HepG2 (cell line): ENCODE data around the gene HNRNPA0. TPM values are rescaled to one million over a fixed set of nuclear protein-coding genes. Genes with fewer than 3 reads are reported as not detected.
A peak's percentile ranks its signal among the peaks of the same experiment; 100 is the strongest.
"Not testable (repeated sequence)": the region's sequence is repeated elsewhere in the genome, so short reads cannot be mapped to it uniquely, and the experiment has no call there.

ENCODE experiments used
- ATAC-seq: fragments of 200-7000 bp; cut with Tn5 transposase; 3 replicates; pipeline ENCODE4 v1.9.1; 2020; ENCODE audit warnings: mild to moderate bottlenecking, moderate library complexity
- BruUV-seq: library from RNA; stranded (reverse); fragments of 400-500 nt; replicated peaks from 2 replicates; lab custom pipeline; 2021; lab: Mats Ljungman, UMichigan
- CTCF ChIA-PET: fragments of 300-600 bp; formaldehyde crosslinking; extraction: SDS; loops from one replicate; lab custom pipeline; 2021; ENCODE audit warnings: low total read pairs, inconsistent platforms, low intra/inter-chr PET ratio; lab: Yijun Ruan, JAX
- POLR2A ChIA-PET: fragments of 350-600 bp; sonication (Branson Sonifier 250); formaldehyde crosslinking; loops from one replicate; lab custom pipeline; 2020; ENCODE audit warnings: antibody characterized with exemption, inconsistent platforms; lab: Yijun Ruan, JAX
- DNase-seq: peaks from one replicate; pipeline ENCODE4 v3.0.0-alpha.2; 2015; ENCODE audit warnings: low spot score
- FAIRE-seq: peaks from 3 replicates; lab custom pipeline; 2011; peaks lifted over from hg19 to GRCh38; lab: Jason Lieb, UNC
- H2AFZ ChIP-seq: one replicate; pipeline ENCODE4 v1.6.1; 2011; ENCODE audit warnings: low read length, inconsistent platforms
- H3K27ac ChIP-seq: fragments of 300-600 bp; 3 replicates; pipeline ENCODE4 v1.8.0; 2011; ENCODE audit warnings: mixed run types, mild to moderate bottlenecking, mixed read lengths, low read length, inconsistent platforms; ENCODE audit not compliant: insufficient read depth; ENCODE audit errors: extremely low read length
- H3K27me3 ChIP-seq, 2 experiments: fragments of 200-600 bp in 1 of 2; 2 replicates in 1 of 2; 3 replicates in 1 of 2; pipeline versions ENCODE4 v1.6.0 to v1.8.0; 2011; ENCODE audit warnings: low read length in 2 of 2, mild to moderate bottlenecking in 2 of 2, moderate library complexity in 2 of 2, inconsistent platforms in 1 of 2; ENCODE audit not compliant: insufficient read depth in 2 of 2, control insufficient read depth in 1 of 2
- H3K36me3 ChIP-seq, 2 experiments: fragments of 200-600 bp in 1 of 2; replicated peaks in 1 of 2; 2 replicates in 1 of 2; 3 replicates in 1 of 2; pipeline versions ENCODE4 v1.5.1 to v1.8.0; 2011; ENCODE audit warnings: low read length in 2 of 2, inconsistent platforms in 1 of 2; ENCODE audit not compliant: insufficient read depth in 2 of 2, control insufficient read depth in 1 of 2
- H3K4me1 ChIP-seq: 2 replicates; pipeline ENCODE4 v1.5.1; 2012; ENCODE audit warnings: low read length, inconsistent platforms; ENCODE audit not compliant: insufficient read depth
- H3K4me2 ChIP-seq: 2 replicates; pipeline ENCODE4 v1.6.0; 2011; ENCODE audit warnings: low read depth, low read length, inconsistent platforms
- H3K4me3 ChIP-seq, 3 experiments: fragments of 200-600 bp in 1 of 3; sonication (generic), shearing (Covaris generic) in 1 of 3; replicated peaks in 1 of 3; 2 replicates each; pipeline ENCODE4 v1.5.1; 2011 to 2016; ENCODE audit warnings: low read length in 3 of 3, inconsistent platforms in 2 of 3, low read depth in 2 of 3, mild to moderate bottlenecking in 2 of 3, control low read depth in 1 of 3, mixed read lengths in 1 of 3; ENCODE audit not compliant: insufficient read depth in 1 of 3
- H3K79me2 ChIP-seq: one replicate; pipeline ENCODE4 v1.6.1; 2011; ENCODE audit warnings: low read length, inconsistent platforms; ENCODE audit not compliant: insufficient read depth
- H3K9ac ChIP-seq: 2 replicates; pipeline ENCODE4 v1.6.0; 2011; ENCODE audit warnings: mild to moderate bottlenecking, low read depth, low read length, inconsistent platforms; ENCODE audit not compliant: insufficient read depth
- H3K9me3 ChIP-seq: 2 replicates; pipeline ENCODE4 v1.5.1; 2012; ENCODE audit warnings: mild to moderate bottlenecking, low read length
- H4K20me1 ChIP-seq: 2 replicates; pipeline ENCODE4 v1.6.0; 2011; ENCODE audit warnings: inconsistent platforms, mild to moderate bottlenecking, low read length, moderate library complexity; ENCODE audit not compliant: insufficient read depth
- BRF2 ChIP-seq: sonication (generic); formaldehyde crosslinking; IDR thresholded peaks from 2 replicates; pipeline ENCODE4 v1.8.1; 2022; ENCODE audit warnings: mild to moderate bottlenecking, missing genetic modification reagents
- CHCHD3 ChIP-seq: sonication (generic); formaldehyde crosslinking; IDR thresholded peaks from 2 replicates; pipeline ENCODE4 v1.8.0; 2022; ENCODE audit warnings: mild to moderate bottlenecking, missing genetic modification reagents, moderate library complexity
- CTCF ChIP-seq: sonication (generic); formaldehyde crosslinking; IDR thresholded peaks from 2 replicates; pipeline ENCODE4 v1.5.0; 2020; ENCODE audit warnings: mild to moderate bottlenecking, missing genetic modification reagents, moderate library complexity
- MAF1 ChIP-seq: sonication (generic); formaldehyde crosslinking; IDR thresholded peaks from 2 replicates; pipeline ENCODE4 v1.5.0; 2020; ENCODE audit warnings: missing genetic modification reagents, borderline replicate concordance
- SALL2 ChIP-seq: sonication (generic); formaldehyde crosslinking; IDR thresholded peaks from 2 replicates; pipeline ENCODE4 v1.8.1; 2023; ENCODE audit warnings: mild to moderate bottlenecking, missing genetic modification reagents, inconsistent platforms
- STAG1 ChIP-seq: sonication (generic); formaldehyde crosslinking; IDR thresholded peaks from 2 replicates; pipeline ENCODE4 v1.4.0; 2020; ENCODE audit warnings: missing genetic modification reagents
- ZBTB1 ChIP-seq: sonication (generic); formaldehyde crosslinking; IDR thresholded peaks from 2 replicates; pipeline ENCODE4 v1.4.0; 2020; ENCODE audit warnings: missing genetic modification reagents, borderline replicate concordance
- ZFP36L2 ChIP-seq: sonication (generic); formaldehyde crosslinking; IDR thresholded peaks from 2 replicates; pipeline ENCODE4 v1.4.0; 2020; ENCODE audit warnings: missing genetic modification reagents
- ZNF160 ChIP-seq: sonication (generic); formaldehyde crosslinking; IDR thresholded peaks from 2 replicates; pipeline ENCODE4 v1.8.0; 2022; ENCODE audit warnings: mild to moderate bottlenecking, inconsistent platforms, missing genetic modification reagents
- WGBS: methylation state at CpG from one replicate; pipeline ENCODE4 v1.1.6; 2017; ENCODE audit warnings: low lambda C conversion rate; 5-methylcytosine and 5-hydroxymethylcytosine counted together
- in situ Hi-C: cut with HindIII; loops from 2 replicates; pipeline ENCODE4 v1.10.0; 2017; ENCODE audit warnings: low pct_unique_long_range_greater_than_20kb; ENCODE audit not compliant: extremely low pct_ligation_motif_present
- intact Hi-C: fragments of 100-400 bp; cut with micrococcal nuclease; formaldehyde crosslinking; loops from one replicate; pipeline ENCODE4 v1.10.0; 2022; ENCODE audit not compliant: unreplicated experiment
- polyA plus RNA-seq, 8 experiments: library from polyadenylated mRNA; depleted of rRNA in 3 of 8; stranded (reverse) in 7 of 8; unstranded in 1 of 8; fragments of >200 nt; fragmentation: Illumina TruSeq in 4 of 8; extraction: Trizol in 4 of 8; gene quantifications; 2 replicates each; pipeline versions ENCODE4 v1.2.1 to v1.2.3, GENCODE V29; 2011 to 2016; ENCODE audit warnings: low read depth in 4 of 8, missing spikeins in 1 of 8, mixed read lengths in 1 of 8; ENCODE audit not compliant: insufficient read depth in 1 of 8
- total RNA-seq, 5 experiments: library from RNA; depleted of rRNA; stranded (reverse); fragments of >200 nt; fragmentation: Illumina TruSeq; extraction: Trizol; gene quantifications; 2 replicates each; pipeline ENCODE4 v1.2.3, GENCODE V29; 2016; ENCODE audit warnings: low read depth in 1 of 5

HNRNPA0 gene
- total and polyA plus RNA-seq, 2 of the 13 experiments (the other 11 are each of a cell fraction or from before 2014, with no cell fraction given), result 9.0 to 12.9 TPM

GRCh38 chr5:137778772-137779564 lies 24.8 kb upstream of the HNRNPA0 start (continued):
- TF ChIP-seq CTCF (CRISPR knock-in tag), result peak; percentile 58
- no peak for TF ChIP-seq ZFP36L2 (CRISPR knock-in tag)
- TF ChIP-seq SALL2 (CRISPR knock-in tag), result no peak
- TF ChIP-seq STAG1 (CRISPR knock-in tag), result peak; percentile 65
- TF ChIP-seq BRF2 (CRISPR knock-in tag), result no peak
- no peak for TF ChIP-seq ZNF160 (CRISPR knock-in tag)
- no peak for TF ChIP-seq MAF1 (CRISPR knock-in tag)
- TF ChIP-seq ZBTB1 (CRISPR knock-in tag), result no peak
- no peak for TF ChIP-seq CHCHD3 (CRISPR knock-in tag)

- H3K4me1 ChIP-seq, DNase-seq, FAIRE-seq, H3K4me3 ChIP-seq, H3K9me3 ChIP-seq, BruUV-seq, POLR2A ChIA-PET, H3K9ac ChIP-seq, H3K36me3 ChIP-seq, H3K4me2 ChIP-seq, CTCF ChIA-PET, H4K20me1 ChIP-seq, H3K79me2 ChIP-seq, ATAC-seq, H3K27me3 ChIP-seq, in situ Hi-C loops, H2AFZ ChIP-seq, intact Hi-C loops, H3K27ac ChIP-seq: not testable (repeated sequence)
- WGBS, result 26% methylated on average over 4 of the region's 5 CpGs
Measured at GRCh38 chr5:137767937-137768336, 13.8 kb upstream of the HNRNPA0 start.
